Mesothelial cell of epicardium (in vitro differentiated cells): ENCODE measurements around the gene SLC7A14. TPM values are rescaled to one million over a fixed set of nuclear protein-coding genes. Genes with fewer than 3 reads are reported as not detected.

Experiments
- DNase-seq, 2 experiments: peaks; one replicate each; pipeline ENCODE4 v3.0.0; 2021; ENCODE audit warnings: low spot score in 2 of 2; ENCODE audit not compliant: unreplicated experiment in 2 of 2
- H3K27ac Mint-ChIP-seq: 2 replicates; pipeline ENCODE4 v1.8.0; 2021; ENCODE audit warnings: mixed read lengths
- H3K27me3 Mint-ChIP-seq: 2 replicates; pipeline ENCODE4 v1.8.0; 2021; ENCODE audit warnings: low read depth, mixed read lengths
- H3K36me3 Mint-ChIP-seq: 2 replicates; pipeline ENCODE4 v1.8.0; 2021; ENCODE audit warnings: mixed read lengths
- H3K4me1 Mint-ChIP-seq: 2 replicates; pipeline ENCODE4 v1.8.0; 2021; ENCODE audit warnings: mixed read lengths
- H3K4me3 Mint-ChIP-seq: 2 replicates; pipeline ENCODE4 v1.8.0; 2021; ENCODE audit warnings: mild to moderate bottlenecking, moderate library complexity, mixed read lengths
- H3K9me3 Mint-ChIP-seq: 2 replicates; pipeline ENCODE4 v1.8.0; 2021; ENCODE audit warnings: mixed read lengths
- CTCF ChIP-seq: fragments of 200-600 bp; sonication (generic); IDR thresholded peaks from one replicate; pipeline ENCODE4 v1.5.0; 2021; ENCODE audit warnings: antibody characterized with exemption; ENCODE audit not compliant: unreplicated experiment
- total RNA-seq: library from RNA; stranded (reverse); gene quantifications from 3 replicates; pipeline ENCODE4 v1.2.1, GENCODE V29; 2021

Gene SLC7A14
- total RNA-seq = 5.4 to 6.6 TPM (median 6.5 TPM) in 3 replicates

GRCh38 chr3:170585937-170586310 lies at the start of gene SLC7A14:
Gene SLC7A14 (minus strand): TSS chr3:170586075. CDS start chr3:170526936, 59,139 bp downstream.
- no peak within 1 kb of the TSS for H3K27ac Mint-ChIP-seq
- H3K36me3 Mint-ChIP-seq = no peaks in the 10 kb centered on the region
- H3K4me1 Mint-ChIP-seq = peaks cover 7% of the 10 kb centered on the region
- peaks cover 88% of the 10 kb centered on the region for H3K27me3 Mint-ChIP-seq
- H3K4me3 Mint-ChIP-seq = peak within 1 kb of the TSS; percentile 76
- no peaks in the 10 kb centered on the region for H3K9me3 Mint-ChIP-seq
- DNase-seq = no peak
- TF ChIP-seq CTCF = no peak

- H3K9me3 Mint-ChIP-seq = no peaks in the 10 kb centered on the region
- TF ChIP-seq CTCF = no peak
Observed at GRCh38 chr3:170635385-170635735, 49.5 kb upstream of the SLC7A14 start.

GRCh38 chr3:170634663-170635384 lies 48.9 kb upstream of the SLC7A14 start:
- no peak overlapping the region for H3K27ac Mint-ChIP-seq
- H3K36me3 Mint-ChIP-seq = no peaks in the 10 kb centered on the region
- H3K4me1 Mint-ChIP-seq = peaks cover 14% of the 10 kb centered on the region
- no peak overlapping the region for H3K4me3 Mint-ChIP-seq
- DNase-seq = no peak
- TF ChIP-seq CTCF = no peak
- no peaks in the 10 kb centered on the region for H3K27me3 Mint-ChIP-seq
- no peaks in the 10 kb centered on the region for H3K9me3 Mint-ChIP-seq

More at GRCh38 chr3:170635385-170635735, 49.5 kb upstream of the SLC7A14 start:
- no peaks in the 10 kb centered on the region for H3K27me3 Mint-ChIP-seq
- no peak overlapping the region for H3K4me3 Mint-ChIP-seq
- H3K36me3 Mint-ChIP-seq = no peaks in the 10 kb centered on the region
- no peak overlapping the region for H3K27ac Mint-ChIP-seq
- DNase-seq = no peak
- peaks cover 14% of the 10 kb centered on the region for H3K4me1 Mint-ChIP-seq

- no peaks in the 10 kb centered on the region for H3K36me3 Mint-ChIP-seq
- peaks cover 14% of the 10 kb centered on the region for H3K4me1 Mint-ChIP-seq
- no peaks in the 10 kb centered on the region for H3K27me3 Mint-ChIP-seq
Observed at GRCh38 chr3:170633573-170633972, 47.7 kb upstream of the SLC7A14 start.

GRCh38 chr3:170632780-170633179 lies 46.9 kb upstream of the SLC7A14 start:
- Mint-ChIP-seq H3K4me3 (no peak overlapping the region), H3K4me1 (peaks cover 14% of the 10 kb centered on the region), H3K27ac (no peak overlapping the region), H3K9me3 (no peaks in the 10 kb centered on the region), H3K27me3 (no peaks in the 10 kb centered on the region), H3K36me3 (no peaks in the 10 kb centered on the region)
- no peak for TF ChIP-seq CTCF
- DNase-seq = no peak

More at GRCh38 chr3:170633573-170633972, 47.7 kb upstream of the SLC7A14 start:
- no peaks in the 10 kb centered on the region for H3K9me3 Mint-ChIP-seq
- H3K27ac Mint-ChIP-seq = no peak overlapping the region
- H3K4me3 Mint-ChIP-seq = no peak overlapping the region
- TF ChIP-seq CTCF = no peak
- no peak for DNase-seq
